GM19467 (cell line): ENCODE measurements around the gene NEK10.

Experiments used
- ATAC-seq: cut with Tn5 transposase; IDR thresholded peaks from one replicate; pipeline ENCODE4 v1.9.1; 2021; ENCODE audit warnings: mild to moderate bottlenecking, moderate library complexity; ENCODE audit not compliant: unreplicated experiment

NEK10 gene

DNA sequence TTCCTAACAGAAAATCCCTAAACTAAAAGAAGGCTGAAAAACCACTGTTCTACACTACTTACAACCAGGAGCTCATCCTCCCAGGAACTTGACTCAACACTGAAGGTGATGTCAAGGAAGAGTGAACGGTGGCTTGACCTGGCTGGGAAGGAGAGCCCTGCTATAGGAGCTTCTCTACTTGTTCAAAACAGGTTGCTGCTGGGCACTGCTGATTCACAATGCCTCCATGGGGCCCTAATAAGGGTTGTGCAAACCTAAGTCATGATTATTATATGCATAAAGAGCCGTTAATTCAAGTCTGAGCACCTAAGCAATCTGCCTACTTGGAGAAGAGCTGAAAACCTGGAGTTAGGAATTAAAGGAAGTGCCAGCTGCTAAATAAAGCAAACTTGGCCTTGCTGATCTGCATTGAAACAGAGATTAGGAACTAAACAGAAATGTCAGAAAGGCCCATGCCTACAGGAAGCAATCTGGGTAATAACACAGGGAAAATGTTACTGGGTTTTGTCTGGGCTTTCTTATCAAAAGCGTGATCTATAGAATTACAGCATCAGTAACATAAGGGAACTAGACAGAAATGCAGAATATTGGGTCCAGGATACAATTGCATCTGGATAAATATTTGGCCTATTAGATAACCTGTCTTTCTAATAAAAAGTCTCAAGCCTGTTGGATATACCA is 243.2 kb downstream of the NEK10 start:
- no peak for ATAC-seq

DNA sequence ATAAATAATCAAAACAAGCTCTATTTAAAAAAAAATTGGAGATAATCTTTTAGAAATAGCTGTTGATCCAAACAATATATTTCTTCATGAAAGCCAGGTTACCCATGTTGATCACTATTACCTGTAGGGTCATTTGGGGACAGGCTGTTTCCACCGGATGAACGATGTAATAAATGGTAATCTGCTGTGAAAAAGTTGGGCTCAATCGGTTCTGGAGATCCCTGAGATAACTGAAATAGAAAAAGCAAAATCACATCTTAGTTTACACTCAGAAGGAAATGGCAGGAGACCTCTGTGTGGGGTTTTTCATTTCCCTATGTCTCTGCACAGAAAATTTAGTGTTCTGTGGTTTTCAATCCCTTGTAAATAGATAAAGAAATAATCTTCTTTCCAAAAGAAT is 249.5 kb downstream of the NEK10 start:
- ATAC-seq, result no peak

- ATAC-seq, result no peak
Measured at GRCh38 chr3:27115352-27115751, 253.8 kb downstream of the NEK10 start.

- no peak for ATAC-seq
Measured at GRCh38 chr3:27114684-27115083, 254.5 kb downstream of the NEK10 start.

DNA sequence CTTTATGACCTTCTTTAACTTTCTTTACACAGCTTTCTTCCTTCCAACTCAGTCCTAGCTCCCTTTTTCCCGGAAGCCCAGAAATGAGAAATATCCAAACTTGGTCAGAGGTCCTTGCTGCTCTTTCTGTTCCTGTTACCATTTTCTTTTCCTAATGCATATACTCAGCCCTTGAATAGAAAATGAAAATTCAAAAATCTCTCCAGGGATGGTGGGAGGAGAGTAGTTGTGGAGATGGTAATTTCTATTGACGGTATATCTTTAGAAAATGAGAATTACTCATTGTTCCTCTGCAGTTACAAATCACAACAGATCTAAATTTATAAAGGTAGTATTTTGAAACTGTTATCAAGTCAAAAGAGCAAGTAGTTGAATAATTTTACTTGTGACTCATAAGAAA is 255.1 kb downstream of the NEK10 start:
- no peak for ATAC-seq

GRCh38 chr3:27110020-27110419 is 259.2 kb downstream of the NEK10 start:
- ATAC-seq, result no peak

GRCh38 chr3:27108322-27108721 is 260.9 kb downstream of the NEK10 start:
- ATAC-seq, result no peak

GRCh38 chr3:27105904-27106303 is 263.3 kb downstream of the NEK10 start:
- no peak for ATAC-seq

GRCh38 chr3:27097182-27097581 is 272.0 kb downstream of the NEK10 start:
- ATAC-seq, result no peak

- no peak for ATAC-seq
Measured at GRCh38 chr3:27095553-27096222, 273.5 kb downstream of the NEK10 start.

DNA sequence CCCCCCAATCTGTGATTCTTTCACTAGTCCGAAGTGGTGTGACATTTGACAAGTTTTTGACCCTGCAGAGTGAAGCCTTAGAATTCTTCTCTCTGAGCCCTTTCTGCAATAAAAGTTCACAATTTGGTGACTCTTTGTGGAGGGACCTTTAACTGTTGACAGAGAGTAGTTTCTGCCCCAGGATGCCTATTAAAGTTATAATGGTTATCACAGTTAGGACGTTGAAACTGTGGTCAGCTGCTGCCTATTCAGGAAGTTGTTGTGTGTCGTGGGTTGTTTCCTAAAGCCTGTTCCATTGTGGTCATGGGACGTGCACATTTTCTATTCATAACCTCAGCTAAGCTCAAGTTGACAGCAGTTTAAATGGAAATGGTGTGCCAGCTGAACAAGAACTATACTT is 274.5 kb downstream of the NEK10 start:
- ATAC-seq, result no peak

GRCh38 chr3:27093771-27094170 is 275.4 kb downstream of the NEK10 start:
- no peak for ATAC-seq

DNA sequence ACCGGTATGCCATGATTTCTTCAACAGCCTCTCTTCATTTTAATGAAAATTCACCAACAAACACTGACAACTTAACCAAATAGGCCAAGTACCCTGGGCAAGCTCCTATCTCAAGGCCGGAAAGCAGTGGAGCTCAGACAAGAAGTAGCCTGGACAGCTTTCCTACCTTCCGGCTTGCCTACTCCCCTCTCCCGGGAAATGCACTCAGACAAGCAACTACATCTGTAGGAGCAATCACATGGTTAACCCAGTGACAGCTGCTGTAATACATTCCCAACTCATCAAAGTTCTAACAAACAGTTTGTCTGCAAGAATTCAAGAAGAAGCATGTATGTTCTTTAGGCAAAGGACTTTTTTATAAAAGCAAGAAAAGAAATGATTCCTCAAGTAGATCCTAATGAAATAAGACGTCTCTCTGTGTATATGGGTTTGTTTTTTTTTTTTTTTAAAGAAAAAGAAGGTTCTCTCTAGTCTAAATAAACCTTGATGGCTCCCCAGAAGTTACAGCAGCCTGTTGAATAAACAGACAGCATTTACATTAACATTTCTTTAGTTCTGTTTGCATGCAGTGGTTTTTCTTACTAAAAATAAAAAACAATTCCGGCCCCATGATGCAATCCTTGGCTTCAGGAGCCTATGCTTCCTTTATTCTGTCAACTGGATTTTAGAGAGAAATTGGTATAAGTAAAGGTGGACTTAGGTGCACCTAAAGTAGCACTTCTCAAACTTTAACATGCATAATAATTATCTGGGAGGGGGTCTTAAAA is 278.7 kb downstream of the NEK10 start:
- ATAC-seq, result no peak

GRCh38 chr3:27089645-27090044 is 279.5 kb downstream of the NEK10 start:
- no peak for ATAC-seq

- no peak for ATAC-seq
Measured at GRCh38 chr3:27089068-27089467, 280.1 kb downstream of the NEK10 start.

GRCh38 chr3:27085829-27086730 is 283.1 kb downstream of the NEK10 start:
- ATAC-seq, result no peak

DNA sequence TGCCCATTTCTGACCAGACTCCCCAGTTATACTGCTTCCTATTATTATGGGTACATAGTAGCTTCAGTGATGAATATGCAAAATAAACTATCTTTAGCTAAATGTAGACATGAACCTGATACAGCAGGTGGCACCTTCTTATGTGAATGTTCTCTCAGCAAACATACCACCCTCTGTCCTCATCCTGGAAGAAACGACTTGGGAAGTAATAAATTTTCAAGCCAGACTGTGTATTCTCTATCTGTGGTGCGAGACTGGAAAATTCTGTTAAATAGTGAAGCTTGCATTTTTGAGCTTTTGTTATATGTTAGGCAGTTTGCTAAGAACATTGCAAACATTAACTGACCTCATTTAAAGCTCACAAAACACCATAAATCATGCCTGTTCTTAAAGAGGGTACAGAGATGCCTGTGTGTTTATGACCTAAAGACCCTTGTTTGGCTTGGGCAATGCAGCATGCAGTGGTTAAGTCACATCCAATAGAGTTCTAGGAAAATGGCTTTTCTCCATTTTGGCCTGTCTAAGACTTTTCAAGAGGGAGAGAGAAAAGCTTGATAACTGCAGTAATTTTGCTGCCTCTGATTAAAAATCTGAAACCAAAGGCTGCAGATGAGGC is 287.1 kb downstream of the NEK10 start:
- ATAC-seq, result no peak

- ATAC-seq, result no peak
Measured at GRCh38 chr3:27081566-27081965, 287.6 kb downstream of the NEK10 start.

DNA sequence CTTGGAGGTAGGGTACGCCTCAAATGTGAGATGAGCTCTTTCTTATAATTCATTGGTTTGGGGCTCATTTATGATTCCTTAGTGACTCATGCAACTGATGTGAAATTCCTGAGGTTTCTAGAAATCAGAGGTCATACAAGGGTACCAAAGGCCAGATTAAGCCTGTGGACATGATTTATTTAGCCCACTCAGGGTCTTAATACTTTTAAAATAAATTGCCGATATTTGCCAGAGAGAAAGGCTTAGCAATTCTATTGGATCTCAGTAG is 289.0 kb downstream of the NEK10 start:
- no peak for ATAC-seq

DNA sequence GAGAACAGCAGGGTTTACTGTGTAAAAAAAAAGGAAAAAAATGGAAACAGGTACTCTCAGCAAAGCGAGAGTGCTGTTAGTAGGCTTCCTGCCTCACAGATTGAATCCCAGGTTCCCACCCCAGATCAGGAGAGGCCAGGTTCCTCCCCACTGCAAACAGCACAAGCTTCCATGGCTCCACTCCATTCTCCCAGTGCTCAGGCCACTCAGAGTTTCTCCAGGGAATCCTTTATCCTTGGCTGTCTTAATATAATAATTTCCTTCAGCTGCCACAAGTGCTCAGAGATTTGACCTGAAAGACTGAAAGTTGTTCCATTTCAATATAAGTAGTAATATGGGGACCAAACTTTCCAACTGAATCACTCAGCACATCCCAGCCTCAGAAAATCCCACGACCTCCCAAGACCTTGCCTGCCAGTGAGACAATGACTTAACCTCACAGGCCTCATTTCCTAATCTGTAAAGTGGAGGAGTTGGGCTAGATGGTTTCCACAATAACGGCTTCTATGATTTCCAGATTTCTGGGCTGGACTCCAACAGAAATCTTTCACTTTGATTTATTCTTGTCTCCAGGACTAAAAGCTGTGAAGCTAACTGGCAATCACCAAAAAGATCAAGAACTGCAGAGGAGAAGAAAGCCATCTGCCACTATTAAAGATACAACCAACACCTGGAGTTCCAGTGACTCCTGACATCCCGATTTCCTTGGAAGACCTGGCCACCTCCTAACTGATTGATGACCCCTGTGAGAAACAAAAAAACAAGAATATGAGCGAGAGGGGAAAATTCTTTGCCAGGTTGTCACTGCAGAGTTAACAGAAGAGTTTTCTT is 289.5 kb downstream of the NEK10 start:
- no peak for ATAC-seq
